IPS-20b (cell line): ENCODE measurements around the gene ZSCAN20.
"Not testable (repeated sequence)": the region's sequence is repeated elsewhere in the genome, so short reads cannot be mapped to it uniquely, and the experiment has no call there.

Experiments used
- H3K27ac ChIP-seq: one replicate; pipeline ENCODE4 v1.5.1; 2013; ENCODE audit warnings: low read length
- H3K27me3 ChIP-seq: 2 replicates; pipeline ENCODE4 v1.6.1; 2013; ENCODE audit warnings: mild to moderate bottlenecking, low read length, inconsistent platforms; ENCODE audit not compliant: insufficient read depth
- H3K36me3 ChIP-seq: 2 replicates; pipeline ENCODE4 v1.6.1; 2013; ENCODE audit warnings: low read depth, mild to moderate bottlenecking, inconsistent platforms, low read length, moderate library complexity; ENCODE audit not compliant: insufficient read depth
- H3K4me1 ChIP-seq: 2 replicates; pipeline ENCODE4 v1.6.1; 2013; ENCODE audit warnings: mild to moderate bottlenecking, control low read depth, inconsistent platforms, low read length, moderate library complexity; ENCODE audit not compliant: insufficient read depth
- H3K4me3 ChIP-seq: 2 replicates; pipeline ENCODE4 v1.5.1; 2013; ENCODE audit warnings: mild to moderate bottlenecking, low read length, inconsistent platforms
- H3K9ac ChIP-seq: 2 replicates; pipeline ENCODE4 v1.6.1; 2013; ENCODE audit warnings: low read depth, mild to moderate bottlenecking, inconsistent platforms, low read length, moderate library complexity
- H3K9me3 ChIP-seq: 2 replicates; pipeline ENCODE4 v1.6.1; 2013; ENCODE audit warnings: mild to moderate bottlenecking, low read depth, low read length, inconsistent platforms; ENCODE audit not compliant: insufficient read depth

Gene ZSCAN20

GRCh38 chr1:33501309-33501708 lies 28.9 kb downstream of the ZSCAN20 start:
- Histone ChIP-seq H3K27ac (no peak overlapping the region), H3K9me3 (peaks cover 10% of the 10 kb centered on the region), H3K36me3 (0 out of 2 replicates have a peak, but pooled peaks cover under 1% of the 10 kb centered on the region), H3K4me3 (no peak overlapping the region), H3K4me1 (no peaks in the 10 kb centered on the region), H3K9ac (no peak overlapping the region), H3K27me3 (no peaks in the 10 kb centered on the region)

- Histone ChIP-seq H3K9ac (no peak overlapping the region), H3K9me3 (peaks cover 5% of the 10 kb centered on the region; the same call in 1 of the 2 replicates), H3K36me3 (no peaks in the 10 kb centered on the region), H3K4me1 (no peaks in the 10 kb centered on the region), H3K4me3 (no peak overlapping the region), H3K27ac (no peak overlapping the region), H3K27me3 (no peaks in the 10 kb centered on the region)
Observed at GRCh38 chr1:33501774-33502173, 29.3 kb downstream of the ZSCAN20 start.

- Histone ChIP-seq H3K9ac (no peak overlapping the region), H3K36me3 (no peaks in the 10 kb centered on the region), H3K27ac (no peak overlapping the region), H3K4me1 (no peaks in the 10 kb centered on the region), H3K4me3 (no peak overlapping the region), H3K9me3 (no peaks in the 10 kb centered on the region), H3K27me3 (no peaks in the 10 kb centered on the region)
Observed at GRCh38 chr1:33502726-33503125, 30.3 kb downstream of the ZSCAN20 start.

GRCh38 chr1:33503506-33503905 lies 31.1 kb downstream of the ZSCAN20 start:
- Histone ChIP-seq H3K27ac (no peak overlapping the region), H3K36me3 (no peaks in the 10 kb centered on the region), H3K9ac (no peak overlapping the region), H3K4me3 (no peak overlapping the region), H3K27me3 (no peaks in the 10 kb centered on the region), H3K9me3 (no peaks in the 10 kb centered on the region), H3K4me1 (no peaks in the 10 kb centered on the region)

- H3K27me3 ChIP-seq: no peaks in the 10 kb centered on the region
- no peak overlapping the region for H3K4me3 ChIP-seq
- no peaks in the 10 kb centered on the region for H3K4me1 ChIP-seq
- no peaks in the 10 kb centered on the region for H3K36me3 ChIP-seq
- H3K9me3 ChIP-seq: no peaks in the 10 kb centered on the region
- H3K9ac ChIP-seq: no peak overlapping the region
- H3K27ac ChIP-seq: no peak overlapping the region
Observed at GRCh38 chr1:33507661-33508060, 35.2 kb downstream of the ZSCAN20 start.

GRCh38 chr1:33508151-33508550 lies 35.7 kb downstream of the ZSCAN20 start:
- no peak overlapping the region for H3K9ac ChIP-seq
- H3K36me3 ChIP-seq: no peaks in the 10 kb centered on the region

GRCh38 chr1:33509276-33509675 lies 36.8 kb downstream of the ZSCAN20 start:
- H3K4me1 ChIP-seq, H3K27me3 ChIP-seq, H3K9me3 ChIP-seq, H3K9ac ChIP-seq, H3K27ac ChIP-seq, H3K36me3 ChIP-seq, H3K4me3 ChIP-seq: not testable (repeated sequence)

More at GRCh38 chr1:33508151-33508550, 35.7 kb downstream of the ZSCAN20 start:
- H3K4me1 ChIP-seq: no peaks in the 10 kb centered on the region
- H3K27me3 ChIP-seq: no peaks in the 10 kb centered on the region
- H3K27ac ChIP-seq: no peak overlapping the region
- H3K9me3 ChIP-seq: no peaks in the 10 kb centered on the region
- H3K4me3 ChIP-seq: no peak overlapping the region

- H3K4me1 ChIP-seq: no peaks in the 10 kb centered on the region; the same call in 1 of the 2 replicates
- no peak overlapping the region for H3K27ac ChIP-seq
- no peaks in the 10 kb centered on the region for H3K36me3 ChIP-seq
- H3K4me3 ChIP-seq: no peak overlapping the region
- no peaks in the 10 kb centered on the region for H3K9me3 ChIP-seq
- no peak overlapping the region for H3K9ac ChIP-seq
- H3K27me3 ChIP-seq: no peaks in the 10 kb centered on the region
Observed at GRCh38 chr1:33512226-33513011, 40.0 kb downstream of the ZSCAN20 start.

GRCh38 chr1:33515112-33515511 lies 42.7 kb downstream of the ZSCAN20 start:
- no peak overlapping the region for H3K9ac ChIP-seq
- no peaks in the 10 kb centered on the region for H3K27me3 ChIP-seq
- H3K4me1 ChIP-seq: no peaks in the 10 kb centered on the region; the same call in 1 of the 2 replicates
- no peak overlapping the region for H3K27ac ChIP-seq
- H3K9me3 ChIP-seq: no peaks in the 10 kb centered on the region
- H3K36me3 ChIP-seq: no peaks in the 10 kb centered on the region
- H3K4me3 ChIP-seq: no peak overlapping the region

GRCh38 chr1:33515607-33516006 lies 43.2 kb downstream of the ZSCAN20 start:
- H3K27me3 ChIP-seq: no peaks in the 10 kb centered on the region
- H3K27ac ChIP-seq: no peak overlapping the region
- H3K9ac ChIP-seq: no peak overlapping the region
- no peak overlapping the region for H3K4me3 ChIP-seq
- no peaks in the 10 kb centered on the region for H3K36me3 ChIP-seq
- no peaks in the 10 kb centered on the region for H3K9me3 ChIP-seq
- no peaks in the 10 kb centered on the region; the same call in 1 of the 2 replicates for H3K4me1 ChIP-seq

- Histone ChIP-seq H3K4me3 (no peak overlapping the region), H3K27me3 (no peaks in the 10 kb centered on the region), H3K9me3 (no peaks in the 10 kb centered on the region), H3K4me1 (no peaks in the 10 kb centered on the region; the same call in 1 of the 2 replicates), H3K36me3 (no peaks in the 10 kb centered on the region), H3K27ac (no peak overlapping the region), H3K9ac (no peak overlapping the region)
Observed at GRCh38 chr1:33516428-33516827, 44.0 kb downstream of the ZSCAN20 start.

GRCh38 chr1:33516891-33517567 lies 44.6 kb downstream of the ZSCAN20 start:
- no peak overlapping the region for H3K9ac ChIP-seq
- H3K27ac ChIP-seq: no peak overlapping the region
- no peaks in the 10 kb centered on the region for H3K27me3 ChIP-seq
- H3K4me3 ChIP-seq: no peak overlapping the region
- no peaks in the 10 kb centered on the region; the same call in 1 of the 2 replicates for H3K4me1 ChIP-seq
- no peaks in the 10 kb centered on the region for H3K36me3 ChIP-seq
- H3K9me3 ChIP-seq: no peaks in the 10 kb centered on the region
